ENCODE data around the gene RGS12.

DNA sequence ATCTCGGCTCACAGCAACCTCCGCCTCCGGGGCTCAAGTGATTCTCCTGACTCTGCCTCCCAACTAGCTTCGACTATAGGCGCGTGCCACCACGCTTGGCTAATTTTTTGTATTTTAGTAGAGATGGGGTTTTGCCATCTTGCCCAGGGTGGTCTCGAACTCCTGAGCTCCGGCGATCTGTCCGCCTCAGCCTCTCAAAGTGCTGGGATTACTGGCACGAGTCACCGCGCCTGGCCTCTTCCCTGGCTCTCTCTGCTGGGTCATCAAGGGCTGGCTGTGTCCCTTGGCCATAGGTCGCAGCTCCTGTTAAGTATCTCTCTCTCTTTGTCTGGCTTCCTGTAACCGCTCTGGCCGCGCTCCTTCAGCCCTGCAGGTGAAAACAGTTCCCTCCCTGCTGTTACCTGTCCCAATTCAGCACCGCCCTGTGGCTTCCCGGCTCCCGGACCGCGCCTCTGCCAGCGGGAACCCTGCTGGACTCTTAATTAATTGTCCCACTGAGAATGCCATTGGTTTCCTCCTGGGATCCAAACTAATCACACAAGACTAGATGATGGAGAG is 1.3 kb upstream of the RGS12 start:
- TF ChIP-seq, protein P1, sequence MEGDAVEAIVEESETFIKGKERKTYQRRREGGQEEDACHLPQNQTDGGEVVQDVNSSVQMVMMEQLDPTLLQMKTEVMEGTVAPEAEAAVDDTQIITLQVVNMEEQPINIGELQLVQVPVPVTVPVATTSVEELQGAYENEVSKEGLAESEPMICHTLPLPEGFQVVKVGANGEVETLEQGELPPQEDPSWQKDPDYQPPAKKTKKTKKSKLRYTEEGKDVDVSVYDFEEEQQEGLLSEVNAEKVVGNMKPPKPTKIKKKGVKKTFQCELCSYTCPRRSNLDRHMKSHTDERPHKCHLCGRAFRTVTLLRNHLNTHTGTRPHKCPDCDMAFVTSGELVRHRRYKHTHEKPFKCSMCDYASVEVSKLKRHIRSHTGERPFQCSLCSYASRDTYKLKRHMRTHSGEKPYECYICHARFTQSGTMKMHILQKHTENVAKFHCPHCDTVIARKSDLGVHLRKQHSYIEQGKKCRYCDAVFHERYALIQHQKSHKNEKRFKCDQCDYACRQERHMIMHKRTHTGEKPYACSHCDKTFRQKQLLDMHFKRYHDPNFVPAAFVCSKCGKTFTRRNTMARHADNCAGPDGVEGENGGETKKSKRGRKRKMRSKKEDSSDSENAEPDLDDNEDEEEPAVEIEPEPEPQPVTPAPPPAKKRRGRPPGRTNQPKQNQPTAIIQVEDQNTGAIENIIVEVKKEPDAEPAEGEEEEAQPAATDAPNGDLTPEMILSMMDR (IDR thresholded peaks at IDR 0.05; ENCODE audit: insufficient read depth, low read length, poor library complexity, severe bottlenecking): no peak
- TF ChIP-seq EZH2phosphoT487 (conservative IDR thresholded peaks at IDR 0.05; ENCODE audit: low read length): no peak
